GM12891 (cell line): Measurements from ENCODE around the gene CARD6.
"Not testable (repeated sequence)": the region's sequence is repeated elsewhere in the genome, so short reads cannot be mapped to it uniquely, and the experiment has no call there.

ENCODE experiments used
- DNase-seq: peaks from one replicate; pipeline ENCODE4 v3.0.0; 2011; ENCODE audit warnings: low spot score; ENCODE audit not compliant: insufficient read length
- FAIRE-seq: peaks from 2 replicates; lab custom pipeline; 2011; peaks lifted over from hg19 to GRCh38; lab: Jason Lieb, UNC
- PAX5 ChIP-seq: IDR thresholded peaks from 2 replicates; pipeline ENCODE4 v1.6.1; 2011; ENCODE audit warnings: low read length, moderate library complexity, mild to moderate bottlenecking; ENCODE audit not compliant: insufficient read depth, severe bottlenecking
- POLR2A ChIP-seq: IDR thresholded peaks from 2 replicates; pipeline ENCODE4 v1.6.1; 2011; ENCODE audit warnings: low read depth, low read length, control low read depth
- POLR2AphosphoS5 ChIP-seq: IDR thresholded peaks from 2 replicates; pipeline ENCODE4 v1.6.1; 2011; ENCODE audit warnings: low read depth, low read length, control low read depth
- POU2F2 ChIP-seq: IDR thresholded peaks from 2 replicates; pipeline ENCODE4 v1.6.1; 2011; ENCODE audit warnings: low read depth, mild to moderate bottlenecking, control low read depth, low read length, moderate library complexity
- SPI1 ChIP-seq: IDR thresholded peaks from 2 replicates; pipeline ENCODE4 v1.6.1; 2011; ENCODE audit warnings: low read depth, low read length, control low read depth
- TAF1 ChIP-seq: IDR thresholded peaks from 2 replicates; pipeline ENCODE4 v1.6.1; 2011; ENCODE audit warnings: low read depth, low read length, control low read depth

Gene CARD6

DNA sequence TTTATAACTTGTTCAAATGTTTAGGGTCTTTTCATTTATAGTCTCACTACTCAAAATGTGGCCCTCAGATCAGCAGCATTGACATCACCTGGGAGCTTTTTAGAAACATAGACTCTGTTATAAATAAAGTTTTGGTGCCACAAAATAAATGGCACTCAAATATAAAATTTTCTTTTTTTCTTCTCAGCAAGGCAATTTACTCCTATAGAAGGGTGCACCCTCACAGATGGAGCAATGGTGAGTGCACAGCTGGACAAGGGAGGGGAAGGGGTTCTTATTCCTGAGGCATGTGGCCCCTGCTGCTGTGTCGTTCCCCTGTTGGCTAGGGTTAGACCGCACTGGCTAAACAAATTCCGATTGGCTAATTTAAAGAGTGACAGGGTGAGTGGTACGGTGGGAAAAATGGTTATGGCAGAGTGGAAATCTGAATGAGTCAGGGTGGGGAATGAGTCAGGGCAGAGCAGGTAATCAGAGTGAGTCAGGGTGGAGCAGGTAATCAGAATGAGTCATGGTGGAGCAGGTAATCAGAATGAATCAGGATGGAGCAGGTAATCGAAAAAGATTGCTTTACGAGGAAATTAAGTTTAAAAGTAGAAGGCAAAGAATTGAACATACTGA lies 36.3 kb downstream of the CARD6 start:
- DNase-seq (no peak), FAIRE-seq (no peak)
- TF ChIP-seq POLR2AphosphoS5 (no peak), TAF1 (no peak), POLR2A (no peak)

DNA sequence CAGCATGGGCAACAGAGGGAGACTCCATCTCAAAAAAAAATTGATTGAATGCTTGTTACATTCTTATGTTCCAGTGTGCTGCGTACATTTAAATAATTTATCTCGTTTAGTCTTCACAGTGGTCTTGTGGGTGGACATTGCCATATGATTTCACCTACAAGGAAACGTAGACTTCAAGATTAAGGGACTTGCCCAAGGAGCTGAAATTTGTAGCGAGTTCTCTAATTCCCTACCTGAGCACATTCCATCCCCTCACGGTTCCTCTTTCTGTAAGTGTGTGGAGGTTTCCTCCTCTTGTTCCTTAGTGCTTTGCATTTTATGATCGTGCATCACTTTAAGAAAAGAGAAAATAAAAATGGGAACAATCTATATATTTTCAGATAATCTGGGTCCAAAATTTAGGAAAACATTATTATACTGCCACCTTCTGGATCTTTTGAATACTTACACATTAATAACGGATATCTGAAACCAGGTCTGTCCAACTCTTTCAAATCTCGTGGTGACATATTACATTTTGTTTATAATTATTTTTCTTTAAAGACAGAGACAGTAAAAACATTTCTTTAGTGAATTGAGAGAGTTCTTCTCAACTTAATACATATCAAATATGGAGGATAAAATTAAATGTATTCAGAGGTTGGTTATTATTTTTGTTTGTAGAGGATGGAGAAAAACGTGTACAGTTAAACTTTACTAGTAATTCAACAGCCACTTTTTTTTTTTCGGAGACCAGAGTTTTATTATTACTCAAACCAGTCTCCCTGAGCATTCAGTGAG lies 38.2 kb downstream of the CARD6 start:
- FAIRE-seq (no peak), DNase-seq (peak; percentile 6)
- no peak for TF ChIP-seq PAX5
- no peak for TF ChIP-seq POLR2AphosphoS5
- no peak for TF ChIP-seq POLR2A
- no peak for TF ChIP-seq TAF1
- TF ChIP-seq POU2F2: no peak
- TF ChIP-seq SPI1: no peak

DNA sequence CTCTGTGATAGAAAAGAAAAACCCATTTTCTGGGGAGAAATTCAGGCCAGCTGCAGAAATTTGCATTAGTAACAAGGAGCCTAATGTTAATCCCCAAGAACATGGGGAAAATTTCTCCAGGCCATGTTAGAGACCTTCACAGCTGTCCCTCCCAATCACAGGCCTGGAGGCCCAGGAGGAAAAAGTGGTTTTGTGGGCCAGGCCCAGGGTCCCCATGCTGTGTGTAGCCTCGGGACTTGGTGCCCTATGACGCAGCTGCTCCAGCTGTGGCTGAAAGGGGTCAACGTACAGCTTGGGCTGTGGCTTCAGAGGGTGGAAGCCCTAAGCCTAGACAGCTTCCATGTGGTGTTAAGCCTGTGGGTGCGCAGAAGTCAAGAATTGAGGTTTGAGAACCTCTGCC lies 41.1 kb downstream of the CARD6 start:
- DNase-seq (no peak), FAIRE-seq (no peak)
- no peak for TF ChIP-seq SPI1

DNA sequence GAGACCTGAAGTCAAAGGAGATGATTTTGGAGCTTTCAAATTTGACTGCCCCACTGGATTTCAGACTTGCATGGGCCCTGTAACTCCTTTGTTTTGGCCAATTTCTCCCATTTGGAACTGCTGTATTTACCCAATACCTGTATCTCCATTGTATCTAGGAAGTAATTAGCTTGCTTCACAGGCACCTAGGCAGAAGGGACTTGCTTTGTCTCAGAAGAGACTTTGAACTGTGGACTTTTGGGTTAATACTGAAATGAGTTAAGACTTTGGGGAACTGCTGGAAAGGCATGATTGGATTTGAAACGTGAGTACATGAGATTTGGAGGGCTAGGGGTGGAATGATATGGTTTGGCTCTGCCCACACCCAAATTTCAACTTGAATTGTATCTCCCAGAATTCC lies 41.9 kb downstream of the CARD6 start:
- DNase-seq, FAIRE-seq: not testable (repeated sequence)

DNA sequence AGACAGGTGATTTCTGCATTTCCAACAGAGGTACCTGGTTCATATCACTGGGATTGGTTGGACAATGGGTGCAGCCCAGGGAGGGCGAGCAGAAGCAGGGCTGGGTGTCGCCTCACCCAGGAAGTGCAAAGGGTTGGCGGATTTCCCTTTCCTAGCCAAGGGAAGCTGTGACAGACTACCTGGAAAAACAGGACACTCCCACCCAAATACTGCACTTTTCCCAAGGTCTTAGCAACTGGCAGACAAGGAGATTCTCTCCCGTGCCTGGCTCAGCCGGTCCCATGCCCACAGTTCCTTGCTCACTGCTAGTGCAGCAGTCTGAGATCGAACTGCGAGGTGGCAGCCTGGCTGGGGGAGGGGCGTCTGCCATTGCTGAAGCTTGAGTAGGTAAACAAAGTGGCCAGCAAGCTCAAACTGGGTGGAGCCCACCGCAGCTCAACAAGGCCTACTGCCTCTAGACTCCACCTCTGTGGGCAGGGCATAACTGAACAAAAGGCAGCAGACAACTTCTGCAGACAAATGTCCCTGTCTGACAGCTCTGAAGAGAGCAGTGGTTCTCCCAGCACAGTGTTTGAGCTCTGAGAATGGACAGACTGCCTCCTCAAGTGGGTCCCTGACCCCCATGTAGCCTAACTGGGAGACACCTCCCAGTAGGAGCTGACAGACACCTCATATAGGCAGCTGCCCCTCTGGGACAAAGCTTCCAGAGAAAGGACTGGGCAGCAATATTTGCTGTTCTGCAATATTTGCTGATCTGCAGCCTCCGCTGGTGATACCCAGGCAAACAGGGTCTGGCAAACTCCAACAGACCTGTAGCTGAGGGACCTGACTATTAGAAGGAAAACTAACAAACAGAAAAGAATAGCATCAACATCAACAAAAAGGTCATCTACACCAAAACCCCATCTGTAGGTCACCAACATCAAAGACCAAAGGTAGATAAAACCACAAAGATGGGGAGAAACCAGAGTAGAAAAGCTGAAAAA lies 54.6 kb downstream of the CARD6 start:
- FAIRE-seq, DNase-seq: not testable (repeated sequence)

DNA sequence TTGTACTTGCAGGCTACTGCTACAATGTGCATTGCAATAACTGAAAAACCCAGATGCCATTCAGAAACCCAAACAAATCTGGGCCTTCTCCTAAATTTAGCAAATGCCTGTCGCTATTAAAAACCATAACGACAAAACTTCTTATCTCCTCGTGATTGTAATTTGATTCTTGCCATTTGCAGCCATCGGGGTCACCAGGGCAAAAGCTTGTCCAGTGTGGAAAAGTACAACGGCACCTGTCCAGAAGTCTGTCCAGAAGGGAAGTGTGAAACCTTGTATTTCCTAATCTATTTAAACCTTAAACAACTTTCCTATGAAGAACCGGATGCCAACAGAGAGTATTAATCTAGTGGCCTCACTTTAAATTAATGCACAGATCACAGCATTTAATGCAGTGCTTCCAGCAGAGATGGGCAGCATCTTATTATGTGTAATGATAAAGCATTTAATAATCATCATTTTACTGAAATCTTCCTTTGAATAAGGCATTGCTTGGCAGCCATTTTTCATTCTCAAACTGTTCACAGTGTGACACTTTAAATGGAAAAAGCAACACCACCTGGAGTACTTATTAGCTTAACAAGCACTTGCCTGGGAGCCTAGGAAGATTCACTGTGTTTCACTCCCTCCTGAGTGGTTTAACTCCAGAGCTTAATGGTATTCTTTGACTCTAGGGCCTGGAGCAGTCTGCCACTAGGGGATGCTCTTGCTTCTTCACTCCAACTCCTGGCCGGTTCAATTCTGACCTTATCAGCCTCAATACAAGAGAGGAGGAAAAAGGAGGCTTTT lies 63.2 kb downstream of the CARD6 start:
- DNase-seq: peak; percentile 32
- TF ChIP-seq TAF1: no peak
- no peak for TF ChIP-seq PAX5
- TF ChIP-seq SPI1: no peak
- TF ChIP-seq POLR2A: no peak
- no peak for TF ChIP-seq POU2F2
- no peak for TF ChIP-seq POLR2AphosphoS5
- FAIRE-seq: peak; percentile 85

DNA sequence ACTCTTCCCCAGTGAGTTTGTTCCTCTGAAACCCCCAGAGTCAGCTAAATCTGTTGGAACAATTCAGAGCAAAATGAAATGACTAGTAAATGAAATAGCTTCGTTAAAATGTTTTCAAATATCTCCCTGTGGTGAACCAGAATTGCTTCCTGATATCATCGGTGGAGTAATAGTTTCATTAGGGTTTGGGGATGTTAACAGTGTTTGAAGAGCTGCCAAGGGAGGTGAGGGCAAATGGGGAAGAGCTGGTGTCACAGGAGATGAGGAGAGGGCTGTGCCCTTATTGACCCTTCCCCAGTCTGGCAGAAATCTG lies 63.8 kb downstream of the CARD6 start:
- TF ChIP-seq POU2F2: no peak
- DNase-seq: no peak
- no peak for FAIRE-seq

DNA sequence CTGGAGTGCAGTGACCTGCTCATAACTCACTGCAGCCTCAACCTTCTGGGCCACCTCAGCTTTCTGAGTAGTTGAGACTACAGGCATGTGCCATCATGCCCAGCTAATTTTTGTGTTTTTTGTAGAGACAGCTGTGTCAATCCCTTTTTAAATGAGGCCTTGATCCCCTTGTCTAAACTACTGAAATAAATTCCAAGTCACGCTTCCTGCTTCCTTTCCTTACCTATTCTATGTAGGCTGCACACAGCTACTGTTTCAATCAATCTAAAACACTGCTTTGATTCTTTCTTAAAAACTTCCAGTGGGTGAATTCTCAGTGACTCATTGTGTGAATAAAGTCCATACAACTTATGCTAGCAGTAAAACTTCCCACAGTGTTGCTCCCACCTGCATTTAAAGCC lies 65.2 kb downstream of the CARD6 start:
- no peak for FAIRE-seq
- DNase-seq: no peak

DNA sequence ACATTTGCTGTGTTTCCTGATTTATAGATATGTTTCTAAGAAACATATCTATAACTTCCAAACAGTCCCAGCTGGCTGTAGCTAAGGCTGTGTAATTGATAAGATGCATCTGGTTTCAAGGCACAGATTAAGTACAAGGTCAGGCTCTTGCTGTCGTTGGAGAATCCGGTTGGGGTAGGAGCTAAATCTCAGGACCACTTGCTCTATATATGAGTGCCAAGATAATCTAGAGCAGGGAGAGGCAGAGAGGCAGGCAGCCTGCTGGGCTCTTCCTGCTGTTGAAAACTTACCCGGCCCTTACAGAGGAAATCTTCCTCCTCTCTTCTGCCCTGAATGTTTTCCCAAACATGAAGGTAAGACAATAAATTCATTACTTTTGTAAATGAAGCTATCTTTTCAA lies 68.1 kb downstream of the CARD6 start, which contains the start of gene C7:
TSS of gene C7 (plus strand) at position 234 of the 400 bp plus-strand sequence. CDS start at position 348, 114 bp downstream.
- no peak for FAIRE-seq
- TF ChIP-seq POLR2AphosphoS5: no peak
- TF ChIP-seq POLR2A: no peak
- TF ChIP-seq PAX5: no peak
- TF ChIP-seq POU2F2: no peak
- TF ChIP-seq TAF1: no peak
- TF ChIP-seq SPI1: no peak
- DNase-seq: no peak

More for the DNA sequence above, 65.2 kb downstream of the CARD6 start:
- no peak for TF ChIP-seq TAF1

DNA sequence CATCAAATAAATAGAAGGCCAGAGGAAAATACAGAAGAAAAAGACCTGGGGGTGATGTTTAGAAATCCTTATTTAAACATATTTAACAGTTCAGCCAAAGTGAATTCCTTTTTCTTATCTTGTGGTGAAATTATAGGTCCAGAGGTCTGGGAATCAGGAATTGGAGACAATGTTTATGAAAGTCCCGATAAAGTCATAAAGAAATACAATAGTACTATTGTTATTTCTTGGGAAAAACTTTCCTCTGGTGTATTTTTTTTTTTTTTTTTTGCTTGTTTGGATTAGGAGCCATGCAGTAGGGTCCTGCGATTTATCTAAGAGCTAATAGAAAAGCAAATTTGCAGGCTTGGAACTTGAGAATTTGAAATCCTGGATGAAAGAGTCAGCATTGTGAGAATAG lies 68.6 kb downstream of the CARD6 start:
- FAIRE-seq (no peak), DNase-seq (no peak)
- no peak for TF ChIP-seq POLR2AphosphoS5
- no peak for TF ChIP-seq POLR2A
- no peak for TF ChIP-seq SPI1
- no peak for TF ChIP-seq TAF1
- no peak for TF ChIP-seq PAX5
- TF ChIP-seq POU2F2: no peak
